Colonic mucosa (tissue), 4 donors: ENCODE results near the gene HPS1. TPM values are rescaled to one million over a fixed set of nuclear protein-coding genes. Genes with fewer than 3 reads are reported as not detected.

Experiments used
- DNase-seq: peaks from one replicate; pipeline ENCODE4 v3.0.0-alpha.2; 2020
- H3K27ac ChIP-seq: fragments of 200-600 bp; one replicate; pipeline ENCODE4 v1.8.0; 2021
- H3K27me3 ChIP-seq: fragments of 200-600 bp; one replicate; pipeline ENCODE4 v1.8.0; 2021
- H3K36me3 ChIP-seq: fragments of 200-600 bp; one replicate; pipeline ENCODE4 v1.8.0; 2021
- H3K4me1 ChIP-seq: fragments of 200-600 bp; one replicate; pipeline ENCODE4 v1.8.0; 2021; ENCODE audit warnings: mild to moderate bottlenecking
- H3K4me3 ChIP-seq: fragments of 200-600 bp; one replicate; pipeline ENCODE4 v1.8.0; 2021
- H3K9ac ChIP-seq, 2 donors: one replicate each; pipeline ENCODE4 v1.7.0; 2013; ENCODE audit warnings: control low read depth in 2 of 2, low read depth in 2 of 2, low read length in 2 of 2
- H3K9me3 ChIP-seq: fragments of 200-600 bp; one replicate; pipeline ENCODE4 v1.8.0; 2021
- CTCF ChIP-seq: fragments of 200-600 bp; IDR thresholded peaks from one replicate; pipeline ENCODE4 v1.8.0; 2022; ENCODE audit warnings: antibody characterized with exemption, mild to moderate bottlenecking
- intact Hi-C: fragments of 100-400 bp; cut with DNase I; formaldehyde crosslinking; loops from one replicate; pipeline ENCODE4 v1.14.1; 2022
- total RNA-seq, 2 donors: library from RNA; stranded (reverse); fragmentation: NEBNext Ultra II Directional in 1 of 2; extraction: Animal tissue kit (Norgen Biotek cat#: 25700) in 1 of 2; gene quantifications; one replicate each; pipeline ENCODE4 v1.2.1, GENCODE V29; 2021
- donor health status: healthy.
- donor health status: DM: no; HTN: no; CAD: no.
- donor health status: DM: no; HTN: no; CAD: no.

The HPS1 gene
- total RNA-seq, 2 donors from 2014 or later = 69.5 to 72.2 TPM

- Histone ChIP-seq H3K9ac (no peak overlapping the region), H3K36me3 (no peaks in the 10 kb centered on the region), H3K9me3 (no peaks in the 10 kb centered on the region), H3K4me3 (no peak overlapping the region), H3K27ac (no peak overlapping the region), H3K27me3 (no peaks in the 10 kb centered on the region), H3K4me1 (no peaks in the 10 kb centered on the region)
- DNase-seq = no peak
- intact Hi-C loops = loop anchor here (10.0 kb wide), 1 partner anchor 111 kb away; no protein-coding TSS in a partner anchor
- TF ChIP-seq CTCF = no peak
Measured at GRCh38 chr10:98463976-98464754, 17.4 kb upstream of the HPS1 start.

GRCh38 chr10:98463016-98463415 lies 16.3 kb upstream of the HPS1 start:
- TF ChIP-seq CTCF = no peak
- H3K27me3 ChIP-seq = no peaks in the 10 kb centered on the region
- DNase-seq = no peak
- H3K36me3 ChIP-seq = no peaks in the 10 kb centered on the region
- no peak overlapping the region for H3K27ac ChIP-seq
- no peak overlapping the region for H3K9ac ChIP-seq
- intact Hi-C loops = loop anchor here (10.0 kb wide), 1 partner anchor 112 kb away; no protein-coding TSS in a partner anchor
- no peak overlapping the region for H3K4me3 ChIP-seq
- H3K4me1 ChIP-seq = no peaks in the 10 kb centered on the region
- H3K9me3 ChIP-seq = no peaks in the 10 kb centered on the region

- Histone ChIP-seq H3K36me3 (no peaks in the 10 kb centered on the region), H3K27me3 (no peaks in the 10 kb centered on the region), H3K9me3 (no peaks in the 10 kb centered on the region), H3K4me3 (no peak overlapping the region), H3K27ac (no peak overlapping the region), H3K4me1 (no peaks in the 10 kb centered on the region), H3K9ac (no peak overlapping the region)
- intact Hi-C loops = loop anchor here (10.0 kb wide), 1 partner anchor 113 kb away; no protein-coding TSS in a partner anchor
- no peak for TF ChIP-seq CTCF
- DNase-seq = no peak
Measured at GRCh38 chr10:98461500-98461842, 14.7 kb upstream of the HPS1 start.

- no peaks in the 10 kb centered on the region for H3K27me3 ChIP-seq
- H3K36me3 ChIP-seq = no peaks in the 10 kb centered on the region
- H3K9ac ChIP-seq = no peak overlapping the region
- no peaks in the 10 kb centered on the region for H3K9me3 ChIP-seq
- DNase-seq = peak; percentile 63
- no peak overlapping the region for H3K4me3 ChIP-seq
- TF ChIP-seq CTCF = no peak
- intact Hi-C loops = loop anchor here (10.0 kb wide), 1 partner anchor 114 kb away; no protein-coding TSS in a partner anchor
- H3K27ac ChIP-seq = no peak overlapping the region
- no peaks in the 10 kb centered on the region for H3K4me1 ChIP-seq
Measured at GRCh38 chr10:98460837-98461499, 14.2 kb upstream of the HPS1 start.

- no peaks in the 10 kb centered on the region for H3K36me3 ChIP-seq
- H3K4me3 ChIP-seq = no peak overlapping the region
- H3K9ac ChIP-seq = no peak overlapping the region
- H3K27ac ChIP-seq = no peak overlapping the region
- intact Hi-C loops = no loop called here
- H3K4me1 ChIP-seq = no peaks in the 10 kb centered on the region
- H3K27me3 ChIP-seq = no peaks in the 10 kb centered on the region
- H3K9me3 ChIP-seq = no peaks in the 10 kb centered on the region
- TF ChIP-seq CTCF = no peak
- DNase-seq = no peak
Measured at GRCh38 chr10:98458809-98459784, 12.4 kb upstream of the HPS1 start.
